Osteoblast (primary cell): ENCODE data around the gene ME3. TPM values are rescaled to one million over a fixed set of nuclear protein-coding genes. Genes with fewer than 3 reads are reported as not detected.

Source experiments
- DNase-seq: peaks from one replicate; pipeline ENCODE4 v3.0.0; 2011; ENCODE audit warnings: low spot score, mixed read lengths; ENCODE audit not compliant: insufficient read length; ENCODE audit errors: missing footprints
- H2AFZ ChIP-seq: 2 replicates; pipeline ENCODE4 v1.6.0; 2011; ENCODE audit warnings: mild to moderate bottlenecking, low read length
- H3K27ac ChIP-seq: 2 replicates; pipeline ENCODE4 v1.5.1; 2011; ENCODE audit warnings: mild to moderate bottlenecking, low read depth, low read length, moderate library complexity
- H3K27me3 ChIP-seq: 2 replicates; pipeline ENCODE4 v1.6.0; 2012; ENCODE audit warnings: mild to moderate bottlenecking, control low read depth, inconsistent platforms, low read length, moderate library complexity; ENCODE audit not compliant: insufficient read depth
- H3K36me3 ChIP-seq: 2 replicates; pipeline ENCODE4 v1.5.1; 2011; ENCODE audit warnings: mild to moderate bottlenecking, low read length, control low read depth, moderate library complexity; ENCODE audit not compliant: insufficient read depth
- H3K4me1 ChIP-seq: 2 replicates; pipeline ENCODE4 v1.5.1; 2011; ENCODE audit warnings: mild to moderate bottlenecking, low read length, control low read depth, moderate library complexity; ENCODE audit not compliant: insufficient read depth
- H3K4me2 ChIP-seq: 2 replicates; pipeline ENCODE4 v1.6.0; 2011; ENCODE audit warnings: mild to moderate bottlenecking, low read length; ENCODE audit not compliant: insufficient read depth
- H3K4me3 ChIP-seq: fragments of 200-600 bp; sonication (generic); 3 replicates; pipeline ENCODE4 v1.5.1; 2012; ENCODE audit warnings: mild to moderate bottlenecking, low read length, inconsistent platforms; ENCODE audit not compliant: insufficient read depth
- H3K79me2 ChIP-seq: 2 replicates; pipeline ENCODE4 v1.6.0; 2012; ENCODE audit warnings: mild to moderate bottlenecking, low read length, control low read depth, inconsistent platforms; ENCODE audit not compliant: insufficient read depth
- H3K9me3 ChIP-seq: 2 replicates; pipeline ENCODE4 v1.5.1; 2011; ENCODE audit warnings: low read depth, low read length, control low read depth
- H4K20me1 ChIP-seq: 2 replicates; pipeline ENCODE4 v1.6.0; 2012; ENCODE audit warnings: mild to moderate bottlenecking, low read length, control low read depth; ENCODE audit not compliant: insufficient read depth
- CTCF ChIP-seq: IDR thresholded peaks from 2 replicates; pipeline ENCODE4 v1.5.1; 2011; ENCODE audit warnings: mild to moderate bottlenecking, low read depth, low read length, moderate library complexity; ENCODE audit errors: extremely low read depth
- total RNA-seq: library from RNA; depleted of rRNA; stranded (reverse); fragments of >200 nt; gene quantifications from 2 replicates; pipeline ENCODE4 v1.2.3, GENCODE V29; 2012

ME3 gene
- total RNA-seq, 1 donor, result 70.9 TPM

- no peak overlapping the region for H3K27ac ChIP-seq
- no peaks in the 10 kb centered on the region for H3K79me2 ChIP-seq
- no peak overlapping the region for H3K4me3 ChIP-seq
- peak; percentile 82 for DNase-seq
- no peaks in the 10 kb centered on the region for H3K36me3 ChIP-seq
- H3K4me1 ChIP-seq, result peaks cover 34% of the 10 kb centered on the region
- no peak overlapping the region for H2AFZ ChIP-seq
- no peaks in the 10 kb centered on the region for H4K20me1 ChIP-seq
- no peak for TF ChIP-seq CTCF
- no peaks in the 10 kb centered on the region for H3K27me3 ChIP-seq
- no peak overlapping the region for H3K4me2 ChIP-seq
- no peaks in the 10 kb centered on the region for H3K9me3 ChIP-seq
Measured at GRCh38 chr11:86509588-86509974, 162.8 kb downstream of the ME3 start.

GRCh38 chr11:86508604-86509587 lies 163.5 kb downstream of the ME3 start:
- Histone ChIP-seq H4K20me1 (no peaks in the 10 kb centered on the region), H2AFZ (no peak overlapping the region), H3K4me1 (peaks cover 37% of the 10 kb centered on the region), H3K27me3 (no peaks in the 10 kb centered on the region), H3K27ac (peak overlapping the region; percentile 30), H3K4me3 (no peak overlapping the region), H3K36me3 (no peaks in the 10 kb centered on the region), H3K4me2 (no peak overlapping the region), H3K79me2 (no peaks in the 10 kb centered on the region), H3K9me3 (no peaks in the 10 kb centered on the region)
- no peak for DNase-seq
- TF ChIP-seq CTCF, result no peak

- no peaks in the 10 kb centered on the region for H3K36me3 ChIP-seq
- H3K27me3 ChIP-seq, result no peaks in the 10 kb centered on the region
- no peak overlapping the region for H3K4me3 ChIP-seq
- DNase-seq, result no peak
- H3K27ac ChIP-seq, result no peak overlapping the region
- peaks cover 41% of the 10 kb centered on the region for H3K4me1 ChIP-seq
- no peaks in the 10 kb centered on the region for H4K20me1 ChIP-seq
- no peaks in the 10 kb centered on the region for H3K9me3 ChIP-seq
- H2AFZ ChIP-seq, result no peak overlapping the region
- no peak overlapping the region for H3K4me2 ChIP-seq
- no peaks in the 10 kb centered on the region for H3K79me2 ChIP-seq
- no peak for TF ChIP-seq CTCF
Measured at GRCh38 chr11:86507249-86507845, 165.1 kb downstream of the ME3 start.

- peaks cover 36% of the 10 kb centered on the region for H3K4me1 ChIP-seq
- no peaks in the 10 kb centered on the region for H3K36me3 ChIP-seq
- no peak for DNase-seq
- H3K27ac ChIP-seq, result no peak overlapping the region
- no peak overlapping the region for H3K4me2 ChIP-seq
- H3K27me3 ChIP-seq, result no peaks in the 10 kb centered on the region
- TF ChIP-seq CTCF, result no peak
- no peaks in the 10 kb centered on the region for H3K79me2 ChIP-seq
- no peak overlapping the region for H2AFZ ChIP-seq
- no peaks in the 10 kb centered on the region for H4K20me1 ChIP-seq
- no peaks in the 10 kb centered on the region for H3K9me3 ChIP-seq
- no peak overlapping the region for H3K4me3 ChIP-seq
Measured at GRCh38 chr11:86506235-86506634, 166.2 kb downstream of the ME3 start.
